ENCODE data around the gene SHISA7. TPM values are rescaled to one million over a fixed set of nuclear protein-coding genes. Genes with fewer than 3 reads are reported as not detected.

The SHISA7 gene
- total and polyA plus RNA-seq, 2 experiments from 2014 or later, result not detected

GRCh38 chr19:55434356-55434919 lies 8.7 kb downstream of the SHISA7 start:
- Histone ChIP-seq H3K4me2 (ENCODE audit: unreplicated experiment) (no peak overlapping the region), H3K9ac (no peak overlapping the region), H4K20me1 (ENCODE audit: insufficient read depth) (no peaks in the 10 kb centered on the region), H3K9me2 (ENCODE audit: insufficient read depth) (no peaks in the 10 kb centered on the region), H3K9me3 (ENCODE audit: low read depth) (no peaks in the 10 kb centered on the region), H3K36me3 (ENCODE audit: low read depth) (no peaks in the 10 kb centered on the region), H3K27me3 (replicated peaks; ENCODE audit: insufficient read depth) (no peaks in the 10 kb centered on the region), H3K4me3 (no peak overlapping the region), H3K4me1 (ENCODE audit: insufficient read depth) (no peaks in the 10 kb centered on the region), H3F3A (ENCODE audit: insufficient read depth) (no peaks in the 10 kb centered on the region), H3K27ac (no peak overlapping the region), H3K79me2 (ENCODE audit: insufficient read depth) (no peaks in the 10 kb centered on the region), H2AFZ (no peak overlapping the region)
- in situ Hi-C loops (cut with MboI), result no loop called here
- 80% methylated on average over 4 of the region's 4 CpGs; no CpG with 5 or more reads in 1 of the 2 experiments for WGBS, 2 experiments (ENCODE audit: low coverage in 1 of 2, low lambda C conversion rate in 2 of 2, missing lambda C conversion rate in 2 of 2)
- DNase-seq, result no peak
- TF ChIP-seq EZH2phosphoT487 (IDR thresholded peaks at IDR 0.05; ENCODE audit: insufficient read depth, low read depth) (no peak), EZH2 (IDR thresholded peaks at IDR 0.05; ENCODE audit: insufficient read depth, poor library complexity, severe bottlenecking) (no peak)

DNA sequence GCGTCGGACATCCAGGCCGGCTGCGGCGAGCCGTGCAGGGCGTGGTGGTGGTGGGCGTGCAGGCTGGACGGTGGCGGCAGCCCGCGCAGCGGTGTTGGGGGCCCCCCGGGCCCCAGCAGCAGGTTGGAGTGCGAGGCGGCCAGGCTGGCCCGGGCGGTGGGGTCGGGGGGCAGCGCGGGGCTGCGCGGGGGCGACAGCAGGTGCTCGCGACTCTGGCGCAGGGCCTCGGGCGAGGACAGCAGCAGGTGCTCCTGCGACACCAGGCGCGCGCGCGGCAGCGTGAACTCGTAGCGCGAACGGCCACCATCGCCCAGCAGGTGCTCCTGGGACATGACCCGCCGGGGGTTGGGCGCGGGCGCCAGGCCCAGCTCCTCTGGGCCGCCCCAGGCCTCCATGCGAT lies 9.8 kb downstream of the SHISA7 start:
- H3K9me3 ChIP-seq (ENCODE audit: low read depth), result no peaks in the 10 kb centered on the region
- no peak for DNase-seq
- H3K4me3 ChIP-seq, result no peak overlapping the region
- H3K36me3 ChIP-seq (ENCODE audit: low read depth), result no peaks in the 10 kb centered on the region
- no peaks in the 10 kb centered on the region for H3F3A ChIP-seq (ENCODE audit: insufficient read depth)
- H3K27me3 ChIP-seq (replicated peaks; ENCODE audit: insufficient read depth), result no peaks in the 10 kb centered on the region
- no peak overlapping the region for H2AFZ ChIP-seq
- no peak overlapping the region for H3K27ac ChIP-seq
- in situ Hi-C loops (cut with MboI), result no loop called here
- no peaks in the 10 kb centered on the region for H4K20me1 ChIP-seq (ENCODE audit: insufficient read depth)
- no peak overlapping the region for H3K4me2 ChIP-seq (ENCODE audit: unreplicated experiment)
- 33 to 37% methylated on average over 3 to 33 of the region's 48 CpGs for WGBS, 2 experiments (ENCODE audit: low coverage in 1 of 2, low lambda C conversion rate in 2 of 2, missing lambda C conversion rate in 2 of 2)
- H3K4me1 ChIP-seq (ENCODE audit: insufficient read depth), result no peaks in the 10 kb centered on the region
- TF ChIP-seq EZH2phosphoT487 (IDR thresholded peaks at IDR 0.05; ENCODE audit: insufficient read depth, low read depth), result no peak
- no peak for TF ChIP-seq EZH2 (IDR thresholded peaks at IDR 0.05; ENCODE audit: insufficient read depth, poor library complexity, severe bottlenecking)
- H3K9me2 ChIP-seq (ENCODE audit: insufficient read depth), result no peaks in the 10 kb centered on the region
- H3K9ac ChIP-seq, result no peak overlapping the region
- no peaks in the 10 kb centered on the region for H3K79me2 ChIP-seq (ENCODE audit: insufficient read depth)

- 74 to 75% methylated on average over 14 of the region's 14 CpGs for WGBS, 2 experiments (ENCODE audit: low coverage in 1 of 2, low lambda C conversion rate in 2 of 2, missing lambda C conversion rate in 2 of 2)
- H3K27me3 ChIP-seq (replicated peaks; ENCODE audit: insufficient read depth), result no peaks in the 10 kb centered on the region
- no peak overlapping the region for H3K4me3 ChIP-seq
- no peak overlapping the region for H3K4me2 ChIP-seq (ENCODE audit: unreplicated experiment)
- in situ Hi-C loops (cut with MboI), result no loop called here
- peak; percentile 42 for DNase-seq
- H3K4me1 ChIP-seq (ENCODE audit: insufficient read depth), result no peaks in the 10 kb centered on the region
- H3K9ac ChIP-seq, result no peak overlapping the region
- no peaks in the 10 kb centered on the region for H3K9me2 ChIP-seq (ENCODE audit: insufficient read depth)
- H3K36me3 ChIP-seq (ENCODE audit: low read depth), result no peaks in the 10 kb centered on the region
- no peak overlapping the region for H3K27ac ChIP-seq
- no peak for TF ChIP-seq EZH2phosphoT487 (IDR thresholded peaks at IDR 0.05; ENCODE audit: insufficient read depth, low read depth)
- no peak for TF ChIP-seq EZH2 (IDR thresholded peaks at IDR 0.05; ENCODE audit: insufficient read depth, poor library complexity, severe bottlenecking)
- no peaks in the 10 kb centered on the region for H3K79me2 ChIP-seq (ENCODE audit: insufficient read depth)
- no peaks in the 10 kb centered on the region for H4K20me1 ChIP-seq (ENCODE audit: insufficient read depth)
- no peak overlapping the region for H2AFZ ChIP-seq
- no peaks in the 10 kb centered on the region for H3F3A ChIP-seq (ENCODE audit: insufficient read depth)
- H3K9me3 ChIP-seq (ENCODE audit: low read depth), result no peaks in the 10 kb centered on the region
These were observed 10.7 kb downstream of the SHISA7 start for GRCh38 chr19:55432241-55432959.

DNA sequence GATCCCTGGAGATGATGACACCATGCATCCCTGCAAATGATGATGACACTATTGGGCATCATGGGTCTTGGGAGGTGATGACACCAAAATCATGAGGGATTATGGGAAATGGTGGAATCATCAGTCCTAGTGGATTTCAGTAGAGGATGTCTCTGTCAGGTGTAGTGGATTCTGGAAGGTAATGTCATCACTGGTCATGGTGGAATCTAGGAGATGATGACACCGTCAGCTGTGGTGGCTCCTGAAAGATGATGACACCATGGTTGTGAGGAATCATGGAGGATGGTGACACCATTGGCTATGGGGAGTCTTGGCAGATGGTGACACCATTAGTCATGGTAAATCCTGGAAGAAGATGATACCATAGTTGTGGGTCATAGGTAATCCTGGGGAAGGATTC lies 11.9 kb downstream of the SHISA7 start:
- peak; percentile 22 for DNase-seq
- Histone ChIP-seq H3K4me3 (no peak overlapping the region), H3K27ac (no peak overlapping the region), H3K79me2 (ENCODE audit: insufficient read depth) (no peaks in the 10 kb centered on the region), H3K9ac (no peak overlapping the region), H3K4me2 (ENCODE audit: unreplicated experiment) (no peak overlapping the region), H3K4me1 (ENCODE audit: insufficient read depth) (no peaks in the 10 kb centered on the region), H3F3A (ENCODE audit: insufficient read depth) (no peaks in the 10 kb centered on the region), H3K9me3 (ENCODE audit: low read depth) (no peaks in the 10 kb centered on the region), H3K9me2 (ENCODE audit: insufficient read depth) (no peaks in the 10 kb centered on the region), H3K27me3 (replicated peaks; ENCODE audit: insufficient read depth) (0 out of 2 replicates have a peak, but pooled peaks cover 3% of the 10 kb centered on the region), H3K36me3 (ENCODE audit: low read depth) (no peaks in the 10 kb centered on the region), H2AFZ (no peak overlapping the region), H4K20me1 (ENCODE audit: insufficient read depth) (no peaks in the 10 kb centered on the region)
- TF ChIP-seq EZH2phosphoT487 (IDR thresholded peaks at IDR 0.05; ENCODE audit: insufficient read depth, low read depth), result no peak
- no peak for TF ChIP-seq EZH2 (IDR thresholded peaks at IDR 0.05; ENCODE audit: insufficient read depth, poor library complexity, severe bottlenecking)
- in situ Hi-C loops (cut with MboI), result no loop called here
- WGBS, 2 experiments (ENCODE audit: low coverage in 1 of 2, low lambda C conversion rate in 2 of 2, missing lambda C conversion rate in 2 of 2), result 58 to 65% methylated on average over 1 of the region's 1 CpG
